Keratinocyte (primary cell): ENCODE measurements around the gene AIRE. TPM values are rescaled to one million over a fixed set of nuclear protein-coding genes. Genes with fewer than 3 reads are reported as not detected.

Experiments
- DNase-seq: peaks from one replicate; pipeline ENCODE4 v3.0.0-alpha.2; 2011; ENCODE audit warnings: low read depth, missing footprints, low spot score
- FAIRE-seq: peaks from 2 replicates; lab custom pipeline; 2011; peaks lifted over from hg19 to GRCh38; lab: Jason Lieb, UNC
- H2AFZ ChIP-seq: 2 replicates; pipeline ENCODE4 v1.6.0; 2012; ENCODE audit warnings: low read length, control low read depth, inconsistent platforms; ENCODE audit not compliant: control insufficient read depth
- H3K27ac ChIP-seq: 2 replicates; pipeline ENCODE4 v1.5.1; 2011; ENCODE audit warnings: low read length; ENCODE audit not compliant: control insufficient read depth, insufficient read depth
- H3K27me3 ChIP-seq: 3 replicates; pipeline ENCODE4 v1.6.0; 2011; ENCODE audit warnings: low read length; ENCODE audit not compliant: control insufficient read depth, insufficient read depth; ENCODE audit errors: extremely low read depth
- H3K36me3 ChIP-seq, 2 experiments: 2 replicates in 1 of 2; 3 replicates in 1 of 2; pipeline ENCODE4 v1.5.1; 2011; ENCODE audit warnings: low read length in 2 of 2, mild to moderate bottlenecking in 1 of 2; ENCODE audit not compliant: control insufficient read depth in 2 of 2, insufficient read depth in 2 of 2; ENCODE audit errors: extremely low read depth in 1 of 2
- H3K4me1 ChIP-seq: 3 replicates; pipeline ENCODE4 v1.5.1; 2011; ENCODE audit warnings: low read length; ENCODE audit not compliant: control insufficient read depth, insufficient read depth; ENCODE audit errors: extremely low read depth
- H3K4me2 ChIP-seq: 3 replicates; pipeline ENCODE4 v1.6.0; 2011; ENCODE audit warnings: low read depth, low read length; ENCODE audit not compliant: control insufficient read depth, insufficient read depth; ENCODE audit errors: extremely low read depth
- H3K4me3 ChIP-seq, 3 experiments: fragments of 200-600 bp in 1 of 3; sonication (generic) in 1 of 3; 2 replicates in 2 of 3; 3 replicates in 1 of 3; pipeline ENCODE4 v1.5.1; 2011 to 2016; ENCODE audit warnings: low read length in 3 of 3, mild to moderate bottlenecking in 3 of 3, control low read depth in 2 of 3, inconsistent platforms in 1 of 3, low read depth in 1 of 3, mixed read lengths in 1 of 3, mixed run types in 1 of 3, moderate library complexity in 1 of 3; ENCODE audit not compliant: control insufficient read depth in 2 of 3, insufficient read depth in 2 of 3; ENCODE audit errors: extremely low read depth in 1 of 3
- H3K79me2 ChIP-seq: 2 replicates; pipeline ENCODE4 v1.6.0; 2012; ENCODE audit warnings: low read length; ENCODE audit not compliant: control insufficient read depth, insufficient read depth
- H3K9ac ChIP-seq: 3 replicates; pipeline ENCODE4 v1.6.0; 2011; ENCODE audit warnings: low read length; ENCODE audit not compliant: control insufficient read depth, insufficient read depth; ENCODE audit errors: extremely low read depth
- H3K9me1 ChIP-seq: 3 replicates; pipeline ENCODE4 v1.6.0; 2011; ENCODE audit warnings: low read length; ENCODE audit not compliant: control insufficient read depth, insufficient read depth; ENCODE audit errors: extremely low read depth
- H3K9me3 ChIP-seq: 2 replicates; pipeline ENCODE4 v1.5.1; 2012; ENCODE audit warnings: low read depth, low read length; ENCODE audit not compliant: control insufficient read depth
- H4K20me1 ChIP-seq: 3 replicates; pipeline ENCODE4 v1.6.0; 2011; ENCODE audit warnings: low read length; ENCODE audit not compliant: control insufficient read depth, insufficient read depth; ENCODE audit errors: extremely low read depth
- CTCF ChIP-seq, 3 experiments: IDR thresholded peaks in 1 of 3; conservative IDR thresholded peaks in 1 of 3; optimal IDR thresholded peaks in 1 of 3; 2 replicates in 2 of 3; 3 replicates in 1 of 3; pipeline versions ENCODE3 to v1.5.1; 2011; ENCODE audit warnings: low read length in 3 of 3, mild to moderate bottlenecking in 3 of 3, moderate library complexity in 2 of 3, control low read depth in 1 of 3, inconsistent platforms in 1 of 3; ENCODE audit not compliant: insufficient read depth in 2 of 3; ENCODE audit errors: extremely low read depth in 1 of 3
- EZH2 ChIP-seq: IDR thresholded peaks from one replicate; pipeline ENCODE4 v1.6.1; 2012; ENCODE audit warnings: inconsistent platforms, mild to moderate bottlenecking, low read length, moderate library complexity
- dilution Hi-C: fragments of 300-500 bp; cut with MboI; formaldehyde crosslinking; loops from one replicate; pipeline ENCODE4 v1.7.0; 2020; ENCODE audit warnings: low sequenced_read_pairs; ENCODE audit not compliant: extremely low pct_ligation_motif_present
- polyA plus RNA-seq, 5 experiments: library from polyadenylated mRNA; depleted of rRNA in 3 of 5; stranded (reverse) in 3 of 5; stranded (forward) in 1 of 5; unstranded in 1 of 5; fragments of >200 nt; gene quantifications; 1 replicate in 1 of 5; 2 replicates in 3 of 5; 3 replicates in 1 of 5; pipeline versions ENCODE4 v1.2.1 to v1.2.3, GENCODE V29; 2011 to 2012; ENCODE audit warnings: missing spikeins in 2 of 5, low read depth in 1 of 5, low replicate concordance in 1 of 5

AIRE gene
- polyA plus RNA-seq, 1 donor (not counting 4 experiments of a cell fraction or from before 2014, with no cell fraction given): not detected

- Histone ChIP-seq H3K9me3 (no peaks in the 10 kb centered on the region), H3K4me3 (no peak overlapping the region), H3K27me3 (peaks cover 11% of the 10 kb centered on the region), H2AFZ (no peak overlapping the region), H3K9ac (no peak overlapping the region), H3K4me2 (no peak overlapping the region), H3K27ac (no peak overlapping the region), H3K4me1 (no peaks in the 10 kb centered on the region), H3K9me1 (no peaks in the 10 kb centered on the region), H3K79me2 (no peaks in the 10 kb centered on the region), H4K20me1 (no peaks in the 10 kb centered on the region), H3K36me3 (no peaks in the 10 kb centered on the region)
- TF ChIP-seq CTCF (optimal IDR thresholded peaks at IDR 0.05 in 1 of 3, IDR thresholded peaks at IDR 0.05 in 1 of 3, conservative IDR thresholded peaks at IDR 0.05 in 1 of 3; ENCODE audit: extremely low read depth in 1 of 3, insufficient read depth in 2 of 3, low read length in 3 of 3) (no peak), EZH2 (no peak)
- dilution Hi-C loops: no loop called here
- FAIRE-seq: no peak
- no peak for DNase-seq
These were observed 10.6 kb upstream of the AIRE start for GRCh38 chr21:44275041-44275440.

GRCh38 chr21:44279354-44280260, 6.1 kb upstream of the AIRE start:
- dilution Hi-C loops: no loop called here
- peaks cover 3% of the 10 kb centered on the region for H3K27me3 ChIP-seq
- no peaks in the 10 kb centered on the region for H3K36me3 ChIP-seq
- no peak overlapping the region for H3K4me2 ChIP-seq
- no peaks in the 10 kb centered on the region for H3K9me3 ChIP-seq
- FAIRE-seq (no peak), DNase-seq (no peak)
- no peak overlapping the region for H3K9ac ChIP-seq
- no peak overlapping the region for H2AFZ ChIP-seq
- no peaks in the 10 kb centered on the region for H4K20me1 ChIP-seq
- H3K79me2 ChIP-seq: no peaks in the 10 kb centered on the region
- no peak overlapping the region for H3K27ac ChIP-seq
- no peak overlapping the region for H3K4me3 ChIP-seq
- TF ChIP-seq EZH2: no peak
- no peak for TF ChIP-seq CTCF (optimal IDR thresholded peaks at IDR 0.05 in 1 of 3, IDR thresholded peaks at IDR 0.05 in 1 of 3, conservative IDR thresholded peaks at IDR 0.05 in 1 of 3; ENCODE audit: extremely low read depth in 1 of 3, insufficient read depth in 2 of 3, low read length in 3 of 3)
- no peaks in the 10 kb centered on the region for H3K9me1 ChIP-seq
- H3K4me1 ChIP-seq: no peaks in the 10 kb centered on the region
